ENCODE results near the gene SNRPF.

The SNRPF gene

GRCh38 chr12:95881331-95881955 lies 22.7 kb downstream of the SNRPF start:
- TF ChIP-seq PAX5 (IDR thresholded peaks at IDR 0.05; ENCODE audit: insufficient read depth, low read length, severe bottlenecking): no peak
- no peak for TF ChIP-seq POU2F2 (IDR thresholded peaks at IDR 0.05; ENCODE audit: low read depth, low read length)
- TF ChIP-seq TAF1 (IDR thresholded peaks at IDR 0.05; ENCODE audit: low read depth, low read length): no peak
- no peak for TF ChIP-seq POLR2A (IDR thresholded peaks at IDR 0.05; ENCODE audit: low read depth, low read length)
- no peak for TF ChIP-seq POLR2AphosphoS5 (IDR thresholded peaks at IDR 0.05; ENCODE audit: low read depth, low read length)
- TF ChIP-seq SPI1 (IDR thresholded peaks at IDR 0.05; ENCODE audit: low read depth, low read length): no peak
- DNase-seq (ENCODE audit: insufficient read length, low spot score) (no peak), FAIRE-seq (no peak)

- DNase-seq (ENCODE audit: insufficient read length, low spot score): no peak
- no peak for FAIRE-seq
- TF ChIP-seq POLR2A (IDR thresholded peaks at IDR 0.05; ENCODE audit: low read depth, low read length) (no peak), TAF1 (IDR thresholded peaks at IDR 0.05; ENCODE audit: low read depth, low read length) (no peak), SPI1 (IDR thresholded peaks at IDR 0.05; ENCODE audit: low read depth, low read length) (no peak), PAX5 (IDR thresholded peaks at IDR 0.05; ENCODE audit: insufficient read depth, low read length, severe bottlenecking) (no peak), POLR2AphosphoS5 (IDR thresholded peaks at IDR 0.05; ENCODE audit: low read depth, low read length) (no peak), POU2F2 (IDR thresholded peaks at IDR 0.05; ENCODE audit: low read depth, low read length) (no peak)
Measured at GRCh38 chr12:95882080-95882479, 23.3 kb downstream of the SNRPF start.

- TF ChIP-seq POU2F2 (IDR thresholded peaks at IDR 0.05; ENCODE audit: low read depth, low read length) (no peak), POLR2A (IDR thresholded peaks at IDR 0.05; ENCODE audit: low read depth, low read length) (no peak), SPI1 (IDR thresholded peaks at IDR 0.05; ENCODE audit: low read depth, low read length) (no peak), POLR2AphosphoS5 (IDR thresholded peaks at IDR 0.05; ENCODE audit: low read depth, low read length) (no peak), TAF1 (IDR thresholded peaks at IDR 0.05; ENCODE audit: low read depth, low read length) (no peak), PAX5 (IDR thresholded peaks at IDR 0.05; ENCODE audit: insufficient read depth, low read length, severe bottlenecking) (no peak)
- no peak for FAIRE-seq
Measured at GRCh38 chr12:95882873-95883272, 24.1 kb downstream of the SNRPF start.

GRCh38 chr12:95884998-95885397 lies 26.2 kb downstream of the SNRPF start:
- FAIRE-seq: no peak

More at GRCh38 chr12:95882873-95883272, 24.1 kb downstream of the SNRPF start:
- no peak for DNase-seq (ENCODE audit: insufficient read length, low spot score)

GRCh38 chr12:95887311-95887710 lies 28.6 kb downstream of the SNRPF start:
- TF ChIP-seq TAF1 (IDR thresholded peaks at IDR 0.05; ENCODE audit: low read depth, low read length): no peak
- no peak for TF ChIP-seq POLR2A (IDR thresholded peaks at IDR 0.05; ENCODE audit: low read depth, low read length)
- TF ChIP-seq POU2F2 (IDR thresholded peaks at IDR 0.05; ENCODE audit: low read depth, low read length): no peak
- TF ChIP-seq PAX5 (IDR thresholded peaks at IDR 0.05; ENCODE audit: insufficient read depth, low read length, severe bottlenecking): no peak
- TF ChIP-seq SPI1 (IDR thresholded peaks at IDR 0.05; ENCODE audit: low read depth, low read length): no peak
- no peak for TF ChIP-seq POLR2AphosphoS5 (IDR thresholded peaks at IDR 0.05; ENCODE audit: low read depth, low read length)

More at GRCh38 chr12:95884998-95885397, 26.2 kb downstream of the SNRPF start:
- no peak for TF ChIP-seq POLR2A (IDR thresholded peaks at IDR 0.05; ENCODE audit: low read depth, low read length)
- TF ChIP-seq TAF1 (IDR thresholded peaks at IDR 0.05; ENCODE audit: low read depth, low read length): no peak
- no peak for DNase-seq (ENCODE audit: insufficient read length, low spot score)

GRCh38 chr12:95890958-95891357 lies 32.2 kb downstream of the SNRPF start:
- no peak for FAIRE-seq
- TF ChIP-seq PAX5 (IDR thresholded peaks at IDR 0.05; ENCODE audit: insufficient read depth, low read length, severe bottlenecking): no peak
- no peak for TF ChIP-seq POLR2AphosphoS5 (IDR thresholded peaks at IDR 0.05; ENCODE audit: low read depth, low read length)
- TF ChIP-seq POU2F2 (IDR thresholded peaks at IDR 0.05; ENCODE audit: low read depth, low read length): no peak
- TF ChIP-seq SPI1 (IDR thresholded peaks at IDR 0.05; ENCODE audit: low read depth, low read length): no peak
- DNase-seq (ENCODE audit: insufficient read length, low spot score): no peak

More at GRCh38 chr12:95887311-95887710, 28.6 kb downstream of the SNRPF start:
- DNase-seq (ENCODE audit: insufficient read length, low spot score): no peak
- no peak for FAIRE-seq

GRCh38 chr12:95896846-95897245 lies 38.1 kb downstream of the SNRPF start:
- DNase-seq (ENCODE audit: insufficient read length, low spot score): no peak
- TF ChIP-seq PAX5 (IDR thresholded peaks at IDR 0.05; ENCODE audit: insufficient read depth, low read length, severe bottlenecking): no peak
- TF ChIP-seq POU2F2 (IDR thresholded peaks at IDR 0.05; ENCODE audit: low read depth, low read length): no peak
- no peak for TF ChIP-seq POLR2A (IDR thresholded peaks at IDR 0.05; ENCODE audit: low read depth, low read length)
- no peak for TF ChIP-seq POLR2AphosphoS5 (IDR thresholded peaks at IDR 0.05; ENCODE audit: low read depth, low read length)
- TF ChIP-seq TAF1 (IDR thresholded peaks at IDR 0.05; ENCODE audit: low read depth, low read length): no peak
- TF ChIP-seq SPI1 (IDR thresholded peaks at IDR 0.05; ENCODE audit: low read depth, low read length): no peak
- FAIRE-seq: no peak

- DNase-seq (ENCODE audit: insufficient read length, low spot score) (no peak), FAIRE-seq (no peak)
- TF ChIP-seq POLR2A (IDR thresholded peaks at IDR 0.05; ENCODE audit: low read depth, low read length) (no peak), PAX5 (IDR thresholded peaks at IDR 0.05; ENCODE audit: insufficient read depth, low read length, severe bottlenecking) (no peak), TAF1 (IDR thresholded peaks at IDR 0.05; ENCODE audit: low read depth, low read length) (no peak), POU2F2 (IDR thresholded peaks at IDR 0.05; ENCODE audit: low read depth, low read length) (no peak), POLR2AphosphoS5 (IDR thresholded peaks at IDR 0.05; ENCODE audit: low read depth, low read length) (no peak)
Measured at GRCh38 chr12:95898081-95898480, 39.3 kb downstream of the SNRPF start.

GRCh38 chr12:95908573-95908972 lies 49.8 kb downstream of the SNRPF start:
- TF ChIP-seq POU2F2 (IDR thresholded peaks at IDR 0.05; ENCODE audit: low read depth, low read length): no peak
- no peak for TF ChIP-seq POLR2A (IDR thresholded peaks at IDR 0.05; ENCODE audit: low read depth, low read length)
- no peak for TF ChIP-seq PAX5 (IDR thresholded peaks at IDR 0.05; ENCODE audit: insufficient read depth, low read length, severe bottlenecking)
- TF ChIP-seq TAF1 (IDR thresholded peaks at IDR 0.05; ENCODE audit: low read depth, low read length): no peak
- TF ChIP-seq SPI1 (IDR thresholded peaks at IDR 0.05; ENCODE audit: low read depth, low read length): no peak
- no peak for TF ChIP-seq POLR2AphosphoS5 (IDR thresholded peaks at IDR 0.05; ENCODE audit: low read depth, low read length)
- no peak for FAIRE-seq
- no peak for DNase-seq (ENCODE audit: insufficient read length, low spot score)

GRCh38 chr12:95909871-95910270 lies 51.1 kb downstream of the SNRPF start:
- no peak for TF ChIP-seq PAX5 (IDR thresholded peaks at IDR 0.05; ENCODE audit: insufficient read depth, low read length, severe bottlenecking)
- TF ChIP-seq SPI1 (IDR thresholded peaks at IDR 0.05; ENCODE audit: low read depth, low read length): peak; percentile 31
- FAIRE-seq (no peak), DNase-seq (ENCODE audit: insufficient read length, low spot score) (no peak)
